ENCODE results near the gene TRIP13. TPM values are rescaled to one million over a fixed set of nuclear protein-coding genes. Genes with fewer than 3 reads are reported as not detected.

TRIP13 gene, protein sequence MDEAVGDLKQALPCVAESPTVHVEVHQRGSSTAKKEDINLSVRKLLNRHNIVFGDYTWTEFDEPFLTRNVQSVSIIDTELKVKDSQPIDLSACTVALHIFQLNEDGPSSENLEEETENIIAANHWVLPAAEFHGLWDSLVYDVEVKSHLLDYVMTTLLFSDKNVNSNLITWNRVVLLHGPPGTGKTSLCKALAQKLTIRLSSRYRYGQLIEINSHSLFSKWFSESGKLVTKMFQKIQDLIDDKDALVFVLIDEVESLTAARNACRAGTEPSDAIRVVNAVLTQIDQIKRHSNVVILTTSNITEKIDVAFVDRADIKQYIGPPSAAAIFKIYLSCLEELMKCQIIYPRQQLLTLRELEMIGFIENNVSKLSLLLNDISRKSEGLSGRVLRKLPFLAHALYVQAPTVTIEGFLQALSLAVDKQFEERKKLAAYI
- 25.2 and 35.3 TPM in 2 replicates for total RNA-seq

GRCh38 chr5:892394-893136, at the start of gene TRIP13, which contains the start of gene BRD9:
Gene TRIP13, plus strand, starts transcription at chr5:892884. Its CDS starts 115 bp downstream, at chr5:892999.
Gene BRD9, minus strand, starts transcription at chr5:892801. Its CDS starts 144 bp downstream, at chr5:892657.

GRCh38 chr5:850511-851006, 42.1 kb upstream of the TRIP13 start, which contains the start of gene ZDHHC11:
Gene ZDHHC11, minus strand, starts transcription at chr5:850986. Its CDS starts 384 bp downstream, at chr5:850602.

Other genes starting within 250 kb of the TRIP13 start
- under 0.01 TPM in 2 replicates for gene TPPP, start 199.5 kb upstream of the TRIP13 start, total RNA-seq
- under 0.01 TPM in 1 of 2 replicates, not detected in the other for gene ZDHHC11B, start 108.2 kb upstream of the TRIP13 start, total RNA-seq
- 0.33 and 0.67 TPM in 2 replicates for gene ZDHHC11, start 41.9 kb upstream of the TRIP13 start, total RNA-seq
- gene BRD9, start 83 bp upstream of the TRIP13 start, total RNA-seq: 42.8 and 46.1 TPM in 2 replicates
- gene NKD2, start 115.9 kb downstream of the TRIP13 start, total RNA-seq: 0.29 and 0.33 TPM in 2 replicates
- 22.0 and 30.1 TPM in 2 replicates for gene SLC12A7, start 219.2 kb downstream of the TRIP13 start, total RNA-seq

Measured in vein endothelial cell (primary cell).